ENCODE measurements around the gene FGF12.

The FGF12 gene

GRCh38 chr3:192651836-192652512 is 75.4 kb downstream of the FGF12 start:
- H3K4me3 ChIP-seq (ENCODE audit: low read length) = no peak overlapping the region
- DNase-seq (ENCODE audit: low read depth) = no peak
- no peak for TF ChIP-seq CTCF (conservative IDR thresholded peaks at IDR 0.05; ENCODE audit: low read length)

GRCh38 chr3:192645437-192645836 is 81.9 kb downstream of the FGF12 start:
- H3K4me3 ChIP-seq (ENCODE audit: low read length) = no peak overlapping the region
- no peak for DNase-seq (ENCODE audit: low read depth)
- no peak for TF ChIP-seq CTCF (conservative IDR thresholded peaks at IDR 0.05; ENCODE audit: low read length)

- no peak overlapping the region for H3K4me3 ChIP-seq (ENCODE audit: low read length)
- no peak for DNase-seq (ENCODE audit: low read depth)
- TF ChIP-seq CTCF (conservative IDR thresholded peaks at IDR 0.05; ENCODE audit: low read length) = no peak
Measured at GRCh38 chr3:192642651-192643050, 84.7 kb downstream of the FGF12 start.

- H3K4me3 ChIP-seq (ENCODE audit: low read length) = no peak overlapping the region
- no peak for TF ChIP-seq CTCF (conservative IDR thresholded peaks at IDR 0.05; ENCODE audit: low read length)
- no peak for DNase-seq (ENCODE audit: low read depth)
Measured at GRCh38 chr3:192641919-192642318, 85.4 kb downstream of the FGF12 start.

- no peak overlapping the region for H3K4me3 ChIP-seq (ENCODE audit: low read length)
- no peak for TF ChIP-seq CTCF (conservative IDR thresholded peaks at IDR 0.05; ENCODE audit: low read length)
- DNase-seq (ENCODE audit: low read depth) = no peak
Measured at GRCh38 chr3:192639987-192640386, 87.4 kb downstream of the FGF12 start.

- TF ChIP-seq CTCF (conservative IDR thresholded peaks at IDR 0.05; ENCODE audit: low read length) = no peak
- no peak overlapping the region for H3K4me3 ChIP-seq (ENCODE audit: low read length)
- DNase-seq (ENCODE audit: low read depth) = no peak
Measured at GRCh38 chr3:192637803-192638202, 89.5 kb downstream of the FGF12 start.
